ENCODE data around the gene TRPM3.

TRPM3 gene

GRCh38 chr9:70587201-70587600 lies 534.2 kb downstream of the TRPM3 start:
- DNase-seq (ENCODE audit: low read depth in 2 of 3, low spot score in 1 of 3): no peak

GRCh38 chr9:70586476-70586875 lies 534.9 kb downstream of the TRPM3 start:
- DNase-seq (ENCODE audit: low read depth in 2 of 3, low spot score in 1 of 3): no peak

GRCh38 chr9:70581955-70582350 lies 539.5 kb downstream of the TRPM3 start:
- DNase-seq (ENCODE audit: low read depth in 2 of 3, low spot score in 1 of 3): no peak

- DNase-seq (ENCODE audit: low read depth in 2 of 3, low spot score in 1 of 3): no peak
Observed at GRCh38 chr9:70581214-70581954, 540.0 kb downstream of the TRPM3 start.

GRCh38 chr9:70580606-70581195 lies 540.7 kb downstream of the TRPM3 start:
- no peak for DNase-seq (ENCODE audit: low read depth in 2 of 3, low spot score in 1 of 3)

GRCh38 chr9:70579686-70580085 lies 541.7 kb downstream of the TRPM3 start:
- no peak for DNase-seq (ENCODE audit: low read depth in 2 of 3, low spot score in 1 of 3)

- no peak for DNase-seq (ENCODE audit: low read depth in 2 of 3, low spot score in 1 of 3)
Observed at GRCh38 chr9:70578720-70579119, 542.7 kb downstream of the TRPM3 start.

- no peak for DNase-seq (ENCODE audit: low read depth in 2 of 3, low spot score in 1 of 3)
Observed at GRCh38 chr9:70577671-70578070, 543.8 kb downstream of the TRPM3 start.

GRCh38 chr9:70576116-70576515 lies 545.3 kb downstream of the TRPM3 start:
- no peak for DNase-seq (ENCODE audit: low read depth in 2 of 3, low spot score in 1 of 3)

- no peak for DNase-seq (ENCODE audit: low read depth in 2 of 3, low spot score in 1 of 3)
Observed at GRCh38 chr9:70574151-70574837, 547.1 kb downstream of the TRPM3 start.

- DNase-seq (ENCODE audit: low read depth in 2 of 3, low spot score in 1 of 3): no peak
Observed at GRCh38 chr9:70573308-70573707, 548.1 kb downstream of the TRPM3 start.

- no peak for DNase-seq (ENCODE audit: low read depth in 2 of 3, low spot score in 1 of 3)
Observed at GRCh38 chr9:70571258-70571657, 550.2 kb downstream of the TRPM3 start.

- DNase-seq (ENCODE audit: low read depth in 2 of 3, low spot score in 1 of 3): no peak
Observed at GRCh38 chr9:70569791-70570190, 551.6 kb downstream of the TRPM3 start.

GRCh38 chr9:70569070-70569772 lies 552.2 kb downstream of the TRPM3 start:
- no peak for DNase-seq (ENCODE audit: low read depth in 2 of 3, low spot score in 1 of 3)

- no peak for DNase-seq (ENCODE audit: low read depth in 2 of 3, low spot score in 1 of 3)
Observed at GRCh38 chr9:70567511-70567910, 553.9 kb downstream of the TRPM3 start.

- DNase-seq (ENCODE audit: low read depth in 2 of 3, low spot score in 1 of 3): no peak
Observed at GRCh38 chr9:70566751-70567150, 554.7 kb downstream of the TRPM3 start.

- no peak for DNase-seq (ENCODE audit: low read depth in 2 of 3, low spot score in 1 of 3)
Observed at GRCh38 chr9:70566066-70566465, 555.4 kb downstream of the TRPM3 start.

GRCh38 chr9:70564468-70565335 lies 556.7 kb downstream of the TRPM3 start:
- DNase-seq (ENCODE audit: low read depth in 2 of 3, low spot score in 1 of 3): no peak

- DNase-seq (ENCODE audit: low read depth in 2 of 3, low spot score in 1 of 3): peak; percentile 22 to 41 (median 39)
Observed at GRCh38 chr9:70563431-70564204, 557.8 kb downstream of the TRPM3 start.

GRCh38 chr9:70563010-70563409 lies 558.4 kb downstream of the TRPM3 start:
- DNase-seq (ENCODE audit: low read depth in 2 of 3, low spot score in 1 of 3): no peak
